ENCODE measurements around the gene FZD7.

Gene FZD7

GRCh38 chr2:202054679-202055078 lies 21.0 kb downstream of the FZD7 start:
- ChIA-PET CTCF (interaction anchor here (0.6 kb wide), 1 partner anchor 25 kb away, joined by 3 read pairs; no protein-coding TSS in a partner anchor), POLR2A (ENCODE audit: low non-redundant PET) (no interaction called here)
- no peak overlapping the region for H3K27ac ChIP-seq
- no peak for TF ChIP-seq CTCF (conservative IDR thresholded peaks at IDR 0.05; ENCODE audit: low read depth)
- DNase-seq (ENCODE audit: low spot score) = no peak

- no peak for DNase-seq (ENCODE audit: low spot score)
- no peak overlapping the region for H3K27ac ChIP-seq
- ChIA-PET POLR2A (ENCODE audit: low non-redundant PET) (no interaction called here), CTCF (interaction anchor here (0.7 to 1.4 kb wide), 4 partner anchors 13 to 272 kb away, joined by 3 to 7 read pairs (median 4); no protein-coding TSS in a partner anchor)
- no peak for TF ChIP-seq CTCF (conservative IDR thresholded peaks at IDR 0.05; ENCODE audit: low read depth)
These were observed 23.0 kb downstream of the FZD7 start for GRCh38 chr2:202056611-202057010.

GRCh38 chr2:202060218-202060617 lies 26.6 kb downstream of the FZD7 start:
- no peak overlapping the region for H3K27ac ChIP-seq
- DNase-seq (ENCODE audit: low spot score) = no peak
- TF ChIP-seq CTCF (conservative IDR thresholded peaks at IDR 0.05; ENCODE audit: low read depth) = no peak; the same call in 1 of the 2 replicates
- CTCF ChIA-PET = interaction anchor here (0.5 to 0.8 kb wide), 5 partner anchors 95 to 283 kb away, joined by 3 read pairs; no protein-coding TSS in a partner anchor
- POLR2A ChIA-PET (ENCODE audit: low non-redundant PET) = no interaction called here

GRCh38 chr2:202061695-202062094 lies 28.0 kb downstream of the FZD7 start:
- CTCF ChIA-PET = interaction anchor here (0.6 kb wide), 1 partner anchor 117 kb away, joined by 3 read pairs; no protein-coding TSS in a partner anchor
- no peak overlapping the region for H3K27ac ChIP-seq
- no peak for TF ChIP-seq CTCF (conservative IDR thresholded peaks at IDR 0.05; ENCODE audit: low read depth)
- POLR2A ChIA-PET (ENCODE audit: low non-redundant PET) = no interaction called here
- no peak for DNase-seq (ENCODE audit: low spot score)

- POLR2A ChIA-PET (ENCODE audit: low non-redundant PET) = no interaction called here
- no peak for DNase-seq (ENCODE audit: low spot score)
- TF ChIP-seq CTCF (conservative IDR thresholded peaks at IDR 0.05; ENCODE audit: low read depth) = no peak
- CTCF ChIA-PET = interaction anchor here (0.6 kb wide), 2 partner anchors 13 to 1371 kb away, joined by 3 to 5 read pairs; no protein-coding TSS in a partner anchor
- H3K27ac ChIP-seq = no peak overlapping the region
These were observed 30.7 kb downstream of the FZD7 start for GRCh38 chr2:202064171-202064880.

- H3K27ac ChIP-seq = no peak overlapping the region
- ChIA-PET CTCF (no interaction called here), POLR2A (ENCODE audit: low non-redundant PET) (no interaction called here)
- no peak for TF ChIP-seq CTCF (conservative IDR thresholded peaks at IDR 0.05; ENCODE audit: low read depth)
- no peak for DNase-seq (ENCODE audit: low spot score)
These were observed 31.2 kb downstream of the FZD7 start for GRCh38 chr2:202064881-202065230.

Measured in RWPE1 (cell line).